H1 (cell line): ENCODE data around the gene ATP6V1G3. TPM values are rescaled to one million over a fixed set of nuclear protein-coding genes. Genes with fewer than 3 reads are reported as not detected.

Experiments
- CTCF ChIA-PET: fragments of 300-600 bp; sonication (Branson Sonifier 250); formaldehyde crosslinking; loops from one replicate; lab custom pipeline; 2021; ENCODE audit not compliant: partially characterized antibody; lab: Charles Lee
- POLR2A ChIA-PET: fragments of 300-600 bp; sonication (Branson Sonifier 250); formaldehyde crosslinking; loops from one replicate; lab custom pipeline; 2021; ENCODE audit warnings: inconsistent platforms; ENCODE audit not compliant: partially characterized antibody; lab: Charles Lee
- DNase-seq, 2 experiments: peaks; one replicate each; pipeline versions ENCODE4 v3.0.0 to v3.0.0-alpha.2; 2010 to 2022; ENCODE audit warnings: low spot score in 2 of 2, low read depth in 1 of 2, mixed read lengths in 1 of 2
- FAIRE-seq: peaks from 2 replicates; lab custom pipeline; 2011; peaks lifted over from hg19 to GRCh38; lab: Jason Lieb, UNC
- H2AFZ ChIP-seq: 2 replicates; pipeline ENCODE4 v1.8.1; 2012; ENCODE audit warnings: low read length, inconsistent platforms
- H2AK5ac ChIP-seq: 2 replicates; pipeline ENCODE4 v1.6.1; 2013; ENCODE audit warnings: low read depth, low read length
- H2BK120ac ChIP-seq: replicated peaks from 2 replicates; pipeline ENCODE3; 2013; ENCODE audit warnings: low read depth, low read length, inconsistent platforms
- H2BK12ac ChIP-seq: 2 replicates; pipeline ENCODE4 v1.6.1; 2013; ENCODE audit warnings: low read depth, low read length
- H2BK15ac ChIP-seq: 2 replicates; pipeline ENCODE4 v1.6.1; 2013; ENCODE audit warnings: low read length
- H2BK20ac ChIP-seq: 2 replicates; pipeline ENCODE4 v1.6.1; 2013; ENCODE audit warnings: low read length
- H2BK5ac ChIP-seq: 2 replicates; pipeline ENCODE4 v1.6.1; 2013; ENCODE audit warnings: low read depth, low read length
- H3K14ac ChIP-seq: 2 replicates; pipeline ENCODE4 v1.6.1; 2013; ENCODE audit warnings: inconsistent platforms; ENCODE audit not compliant: insufficient read length
- H3K18ac ChIP-seq: 2 replicates; pipeline ENCODE4 v1.6.1; 2013; ENCODE audit warnings: low read length; ENCODE audit errors: extremely low read depth
- H3K23ac ChIP-seq: 2 replicates; pipeline ENCODE4 v1.6.1; 2013; ENCODE audit warnings: inconsistent platforms; ENCODE audit not compliant: insufficient read length
- H3K23me2 ChIP-seq: 2 replicates; pipeline ENCODE4 v1.6.1; 2013; ENCODE audit warnings: low read depth, low read length
- H3K27ac ChIP-seq: 2 replicates; pipeline ENCODE4 v1.6.1; 2011; ENCODE audit warnings: low read depth, low read length, inconsistent platforms
- H3K27me3 ChIP-seq, 4 experiments: replicated peaks in 1 of 4; 1 replicate in 1 of 4; 2 replicates in 3 of 4; pipeline versions ENCODE4 v1.6.1 to v1.8.1; 2011 to 2013; ENCODE audit warnings: low read length in 3 of 4, mild to moderate bottlenecking in 3 of 4, inconsistent platforms in 2 of 4, mixed read lengths in 2 of 4, moderate library complexity in 1 of 4; ENCODE audit not compliant: control insufficient read depth in 3 of 4, insufficient read depth in 3 of 4; ENCODE audit errors: extremely low read depth in 1 of 4
- H3K36me3 ChIP-seq, 4 experiments: 2 replicates each; pipeline versions ENCODE4 v1.6.1 to v1.8.1; 2011 to 2013; ENCODE audit warnings: mild to moderate bottlenecking in 4 of 4, low read length in 3 of 4, moderate library complexity in 2 of 4, control low read depth in 1 of 4, inconsistent platforms in 1 of 4; ENCODE audit not compliant: insufficient read depth in 4 of 4, control insufficient read depth in 2 of 4
- H3K4ac ChIP-seq: replicated peaks from 2 replicates; pipeline ENCODE3; 2013; ENCODE audit warnings: low read length, low read depth, mixed read lengths, inconsistent platforms; ENCODE audit not compliant: insufficient read length
- H3K4me1 ChIP-seq, 4 experiments: replicated peaks in 1 of 4; 1 replicate in 1 of 4; 2 replicates in 3 of 4; pipeline versions ENCODE4 v1.6.1 to v1.8.1; 2011 to 2013; ENCODE audit warnings: low read length in 3 of 4, inconsistent platforms in 2 of 4, mixed read lengths in 1 of 4; ENCODE audit not compliant: insufficient read depth in 4 of 4, control insufficient read depth in 3 of 4
- H3K4me2 ChIP-seq, 2 experiments: 2 replicates each; pipeline versions ENCODE4 v1.6.1 to v1.8.1; 2011 to 2013; ENCODE audit warnings: low read depth in 2 of 2, low read length in 2 of 2, control low read depth in 1 of 2, inconsistent platforms in 1 of 2, mild to moderate bottlenecking in 1 of 2; ENCODE audit not compliant: insufficient read depth in 1 of 2
- H3K4me3 ChIP-seq, 4 experiments: fragments of 200-600, 300-600 bp in 1 of 4; sonication (generic), shearing (Covaris generic), sonication (Bioruptor Twin) in 1 of 4; 2 replicates each; pipeline versions ENCODE4 v1.5.1 to v1.8.1; 2011 to 2016; ENCODE audit warnings: low read length in 4 of 4, low read depth in 3 of 4, control low read depth in 2 of 4, inconsistent platforms in 2 of 4, mild to moderate bottlenecking in 2 of 4, mixed read lengths in 1 of 4, moderate library complexity in 1 of 4; ENCODE audit not compliant: insufficient read depth in 2 of 4; ENCODE audit errors: extremely low read depth in 1 of 4
- H3K56ac ChIP-seq: replicated peaks from 2 replicates; pipeline ENCODE3; 2013; ENCODE audit warnings: low read depth, mild to moderate bottlenecking, mixed read lengths, low read length, inconsistent platforms; ENCODE audit not compliant: insufficient read length
- H3K79me1 ChIP-seq: 2 replicates; pipeline ENCODE4 v1.6.1; 2013; ENCODE audit warnings: low read depth, low read length, control low read depth
- H3K79me2 ChIP-seq, 2 experiments: 2 replicates each; pipeline versions ENCODE4 v1.6.1 to v1.8.1; 2012 to 2013; ENCODE audit warnings: low read length in 2 of 2, mild to moderate bottlenecking in 2 of 2, inconsistent platforms in 1 of 2; ENCODE audit not compliant: insufficient read depth in 2 of 2, control insufficient read depth in 1 of 2
- H3K9ac ChIP-seq, 4 experiments: replicated peaks in 1 of 4; 1 replicate in 1 of 4; 2 replicates in 3 of 4; pipeline versions ENCODE4 v1.6.1 to v1.8.1; 2011 to 2013; ENCODE audit warnings: low read depth in 3 of 4, low read length in 3 of 4, control low read depth in 2 of 4, mild to moderate bottlenecking in 2 of 4, moderate library complexity in 2 of 4, inconsistent platforms in 1 of 4; ENCODE audit errors: extremely low read depth in 1 of 4
- H3K9me3 ChIP-seq, 2 experiments: 2 replicates each; pipeline versions ENCODE4 v1.6.1 to v1.8.1; 2012 to 2013; ENCODE audit warnings: mild to moderate bottlenecking in 2 of 2, moderate library complexity in 2 of 2, control low read depth in 1 of 2, inconsistent platforms in 1 of 2, low read depth in 1 of 2, low read length in 1 of 2, mixed read lengths in 1 of 2; ENCODE audit not compliant: insufficient read depth in 2 of 2
- H4K20me1 ChIP-seq, 2 experiments: replicated peaks in 1 of 2; 2 replicates each; pipeline versions ENCODE3 to v1.8.1; 2011 to 2013; ENCODE audit warnings: inconsistent platforms in 2 of 2, low read length in 2 of 2, mild to moderate bottlenecking in 1 of 2; ENCODE audit not compliant: insufficient read depth in 2 of 2, control insufficient read depth in 1 of 2
- H4K5ac ChIP-seq: 2 replicates; pipeline ENCODE4 v1.6.1; 2013; ENCODE audit warnings: low read length, low read depth, mixed read lengths, inconsistent platforms; ENCODE audit not compliant: insufficient read length
- H4K8ac ChIP-seq: 2 replicates; pipeline ENCODE4 v1.8.0; 2013; ENCODE audit warnings: mild to moderate bottlenecking, moderate library complexity, low read length, inconsistent platforms; ENCODE audit not compliant: insufficient read depth; ENCODE audit errors: extremely low read depth
- H4K91ac ChIP-seq: replicated peaks from 2 replicates; pipeline ENCODE3; 2013; ENCODE audit warnings: low read length, mixed read lengths, inconsistent platforms; ENCODE audit not compliant: insufficient read length
- ASH2L ChIP-seq: fragments of 200-600, 300-600 bp; sonication (generic); IDR thresholded peaks from one replicate; pipeline ENCODE4 v1.7.1; 2017; ENCODE audit warnings: low read length
- GABPA ChIP-seq: IDR thresholded peaks from 2 replicates; pipeline ENCODE4 v1.6.1; 2011; ENCODE audit warnings: mild to moderate bottlenecking, low read length, moderate library complexity, borderline replicate concordance; ENCODE audit not compliant: insufficient read depth
- HDAC6 ChIP-seq: IDR thresholded peaks from one replicate; pipeline ENCODE4 v1.7.1; 2012; ENCODE audit warnings: low read depth, mild to moderate bottlenecking, inconsistent platforms, low read length, moderate library complexity
- KDM4A ChIP-seq: IDR thresholded peaks from one replicate; pipeline ENCODE4 v1.7.1; 2012; ENCODE audit warnings: low read depth, mild to moderate bottlenecking, moderate library complexity, low read length, inconsistent platforms; ENCODE audit not compliant: severe bottlenecking
- RBBP5 ChIP-seq: IDR thresholded peaks from 2 replicates; pipeline ENCODE4 v1.7.1; 2012; ENCODE audit warnings: low read depth, mild to moderate bottlenecking, inconsistent platforms, low read length, moderate library complexity, borderline replicate concordance
- SIX5 ChIP-seq: IDR thresholded peaks from 2 replicates; pipeline ENCODE4 v1.6.1; 2011; ENCODE audit warnings: mild to moderate bottlenecking, low read depth, low read length
- SP4 ChIP-seq: IDR thresholded peaks from 2 replicates; pipeline ENCODE4 v1.6.1; 2012; ENCODE audit warnings: low read length, inconsistent platforms
- TAF7 ChIP-seq: optimal IDR thresholded peaks from 2 replicates; pipeline ENCODE3; 2011; ENCODE audit warnings: low read depth, mild to moderate bottlenecking, inconsistent platforms, low read length, moderate library complexity, borderline replicate concordance
- YY1 ChIP-seq: IDR thresholded peaks from 2 replicates; pipeline ENCODE4 v1.6.1; 2011; ENCODE audit warnings: low read depth, mild to moderate bottlenecking, low read length
- WGBS, 2 experiments: shearing (Covaris generic) in 1 of 2; methylation state at CpG; one replicate each; pipeline versions ENCODE4 v1.1.6 to v1.1.7; 2013 to 2015; ENCODE audit warnings: low lambda C conversion rate in 2 of 2, mixed read lengths in 2 of 2, inconsistent platforms in 1 of 2, low coverage in 1 of 2, missing lambda C conversion rate in 1 of 2; ENCODE audit not compliant: insufficient replicate concordance in 2 of 2, insufficient coverage in 1 of 2, insufficient read length in 1 of 2; ENCODE audit errors: extremely low coverage in 1 of 2, missing lambda C conversion rate in 1 of 2; 5-methylcytosine and 5-hydroxymethylcytosine counted together
- polyA plus RNA-seq, 7 experiments: library from polyadenylated mRNA; depleted of rRNA in 3 of 7; stranded (reverse) in 5 of 7; unstranded in 2 of 7; fragments of >200 nt in 5 of 7; fragments of 200-250 nt in 2 of 7; gene quantifications; 1 replicate in 5 of 7; 2 replicates in 1 of 7; 4 replicates in 1 of 7; pipeline versions ENCODE4 v1.2.1 to v1.2.3, GENCODE V29; 2011 to 2013; ENCODE audit warnings: missing spikeins in 2 of 7, mixed read lengths in 2 of 7
- total RNA-seq: library from RNA; stranded (reverse); fragmentation: NEBNext Ultra II Directional; extraction: Animal tissue kit (Norgen Biotek cat#: 25700); gene quantifications from 2 replicates; pipeline ENCODE4 v1.2.1, GENCODE V29; 2021

ATP6V1G3 gene
- total and polyA plus RNA-seq, 2 of the 8 experiments (the other 6 are each of a cell fraction or from before 2014, with no cell fraction given) = not detected

GRCh38 chr1:198545156-198545555 is 4.7 kb upstream of the ATP6V1G3 start:
- TF ChIP-seq TAF7 (no peak), SIX5 (no peak), KDM4A (no peak), HDAC6 (no peak), SP4 (no peak), ASH2L (no peak), RBBP5 (no peak), GABPA (no peak), YY1 (no peak)
- 93% methylated on average over 6 of the region's 6 CpGs; no CpG with 5 or more reads in 1 of the 2 experiments for WGBS, 2 experiments
- Histone ChIP-seq H3K79me2 (no peaks in the 10 kb centered on the region), H2BK15ac (no peak overlapping the region), H3K23ac (no peak overlapping the region), H3K9me3 (no peaks in the 10 kb centered on the region), H2AFZ (no peak overlapping the region), H2BK12ac (no peak overlapping the region), H3K9ac (no peak overlapping the region), H3K4ac (no peak overlapping the region), H4K8ac (no peak overlapping the region), H3K4me3 (no peak overlapping the region), H3K4me2 (no peak overlapping the region), H3K79me1 (no peaks in the 10 kb centered on the region), H3K27ac (no peak overlapping the region), H3K36me3 (no peaks in the 10 kb centered on the region), H2BK20ac (no peak overlapping the region), H3K23me2 (no peaks in the 10 kb centered on the region; the same call in 1 of the 2 replicates), H4K5ac (no peak overlapping the region), H2BK120ac (no peak overlapping the region), H2AK5ac (no peak overlapping the region), H3K18ac (no peak overlapping the region), H3K14ac (no peak overlapping the region), H3K56ac (no peak overlapping the region), H2BK5ac (no peak overlapping the region), H4K20me1 (no peaks in the 10 kb centered on the region), H3K4me1 (no peaks in the 10 kb centered on the region), H4K91ac (no peak overlapping the region), H3K27me3 (no peaks in the 10 kb centered on the region)
- POLR2A ChIA-PET = no interaction called here
- FAIRE-seq (no peak), DNase-seq (no peak)
- CTCF ChIA-PET = no interaction called here
